ENCODE measurements around the gene ACOX3.

GRCh38 chr4:8378776-8379175 is 61.7 kb downstream of the ACOX3 start:
- TF ChIP-seq CTCF (IDR thresholded peaks at IDR 0.05 in 4 of 5, conservative IDR thresholded peaks at IDR 0.05 in 1 of 5) (no peak), POLR2A (IDR thresholded peaks at IDR 0.05) (no peak)
